ENCODE data around the gene VGLL1.

VGLL1 gene, protein sequence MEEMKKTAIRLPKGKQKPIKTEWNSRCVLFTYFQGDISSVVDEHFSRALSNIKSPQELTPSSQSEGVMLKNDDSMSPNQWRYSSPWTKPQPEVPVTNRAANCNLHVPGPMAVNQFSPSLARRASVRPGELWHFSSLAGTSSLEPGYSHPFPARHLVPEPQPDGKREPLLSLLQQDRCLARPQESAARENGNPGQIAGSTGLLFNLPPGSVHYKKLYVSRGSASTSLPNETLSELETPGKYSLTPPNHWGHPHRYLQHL
- long read RNA-seq = 0 reads

DNA sequence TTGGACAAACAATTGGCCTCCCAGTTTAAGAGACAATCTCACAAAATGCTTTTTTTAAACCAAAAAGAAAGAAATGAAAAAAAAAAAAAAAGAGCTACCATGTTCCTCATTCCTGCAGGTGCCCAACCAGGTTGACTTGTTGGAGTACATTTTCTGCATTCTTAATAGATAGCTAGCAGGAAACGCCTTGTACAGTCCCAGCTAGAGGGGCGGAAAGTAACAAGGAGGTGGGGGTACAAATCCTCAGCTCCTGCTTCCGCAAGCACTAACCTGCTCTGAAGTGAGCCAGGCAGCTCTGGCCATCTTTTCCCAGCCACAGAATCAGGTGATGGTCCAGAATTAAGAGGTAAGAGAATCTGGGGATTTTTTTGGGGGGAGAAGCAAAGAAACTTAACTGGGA lies at the start of gene VGLL1:
Gene VGLL1, plus strand, starts transcription at position 265 of the 400 bp plus-strand sequence. CDS start 3,806 bp downstream, outside the sequence.
- TF ChIP-seq POLR2AphosphoS5 (IDR thresholded peaks at IDR 0.05; ENCODE audit: low read depth) (no peak), GABPA (IDR thresholded peaks at IDR 0.05; ENCODE audit: low read depth) (no peak), SPI1 (IDR thresholded peaks at IDR 0.05; ENCODE audit: borderline replicate concordance, low read depth) (no peak)
- TF ChIP-seq, protein P1, sequence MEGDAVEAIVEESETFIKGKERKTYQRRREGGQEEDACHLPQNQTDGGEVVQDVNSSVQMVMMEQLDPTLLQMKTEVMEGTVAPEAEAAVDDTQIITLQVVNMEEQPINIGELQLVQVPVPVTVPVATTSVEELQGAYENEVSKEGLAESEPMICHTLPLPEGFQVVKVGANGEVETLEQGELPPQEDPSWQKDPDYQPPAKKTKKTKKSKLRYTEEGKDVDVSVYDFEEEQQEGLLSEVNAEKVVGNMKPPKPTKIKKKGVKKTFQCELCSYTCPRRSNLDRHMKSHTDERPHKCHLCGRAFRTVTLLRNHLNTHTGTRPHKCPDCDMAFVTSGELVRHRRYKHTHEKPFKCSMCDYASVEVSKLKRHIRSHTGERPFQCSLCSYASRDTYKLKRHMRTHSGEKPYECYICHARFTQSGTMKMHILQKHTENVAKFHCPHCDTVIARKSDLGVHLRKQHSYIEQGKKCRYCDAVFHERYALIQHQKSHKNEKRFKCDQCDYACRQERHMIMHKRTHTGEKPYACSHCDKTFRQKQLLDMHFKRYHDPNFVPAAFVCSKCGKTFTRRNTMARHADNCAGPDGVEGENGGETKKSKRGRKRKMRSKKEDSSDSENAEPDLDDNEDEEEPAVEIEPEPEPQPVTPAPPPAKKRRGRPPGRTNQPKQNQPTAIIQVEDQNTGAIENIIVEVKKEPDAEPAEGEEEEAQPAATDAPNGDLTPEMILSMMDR (IDR thresholded peaks at IDR 0.05; ENCODE audit: insufficient read depth, low read length) = no peak
- TF ChIP-seq, protein P2, sequence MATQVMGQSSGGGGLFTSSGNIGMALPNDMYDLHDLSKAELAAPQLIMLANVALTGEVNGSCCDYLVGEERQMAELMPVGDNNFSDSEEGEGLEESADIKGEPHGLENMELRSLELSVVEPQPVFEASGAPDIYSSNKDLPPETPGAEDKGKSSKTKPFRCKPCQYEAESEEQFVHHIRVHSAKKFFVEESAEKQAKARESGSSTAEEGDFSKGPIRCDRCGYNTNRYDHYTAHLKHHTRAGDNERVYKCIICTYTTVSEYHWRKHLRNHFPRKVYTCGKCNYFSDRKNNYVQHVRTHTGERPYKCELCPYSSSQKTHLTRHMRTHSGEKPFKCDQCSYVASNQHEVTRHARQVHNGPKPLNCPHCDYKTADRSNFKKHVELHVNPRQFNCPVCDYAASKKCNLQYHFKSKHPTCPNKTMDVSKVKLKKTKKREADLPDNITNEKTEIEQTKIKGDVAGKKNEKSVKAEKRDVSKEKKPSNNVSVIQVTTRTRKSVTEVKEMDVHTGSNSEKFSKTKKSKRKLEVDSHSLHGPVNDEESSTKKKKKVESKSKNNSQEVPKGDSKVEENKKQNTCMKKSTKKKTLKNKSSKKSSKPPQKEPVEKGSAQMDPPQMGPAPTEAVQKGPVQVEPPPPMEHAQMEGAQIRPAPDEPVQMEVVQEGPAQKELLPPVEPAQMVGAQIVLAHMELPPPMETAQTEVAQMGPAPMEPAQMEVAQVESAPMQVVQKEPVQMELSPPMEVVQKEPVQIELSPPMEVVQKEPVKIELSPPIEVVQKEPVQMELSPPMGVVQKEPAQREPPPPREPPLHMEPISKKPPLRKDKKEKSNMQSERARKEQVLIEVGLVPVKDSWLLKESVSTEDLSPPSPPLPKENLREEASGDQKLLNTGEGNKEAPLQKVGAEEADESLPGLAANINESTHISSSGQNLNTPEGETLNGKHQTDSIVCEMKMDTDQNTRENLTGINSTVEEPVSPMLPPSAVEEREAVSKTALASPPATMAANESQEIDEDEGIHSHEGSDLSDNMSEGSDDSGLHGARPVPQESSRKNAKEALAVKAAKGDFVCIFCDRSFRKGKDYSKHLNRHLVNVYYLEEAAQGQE (IDR thresholded peaks at IDR 0.05; ENCODE audit: insufficient replicate concordance, low read depth) = no peak
- H3K27me3 ChIP-seq (ENCODE audit: insufficient read depth, poor library complexity, severe bottlenecking) = no peaks in the 10 kb centered on the region
- no peak within 1 kb of the TSS for H3K4me3 ChIP-seq (replicated peaks; ENCODE audit: insufficient read depth, low read length)

DNA sequence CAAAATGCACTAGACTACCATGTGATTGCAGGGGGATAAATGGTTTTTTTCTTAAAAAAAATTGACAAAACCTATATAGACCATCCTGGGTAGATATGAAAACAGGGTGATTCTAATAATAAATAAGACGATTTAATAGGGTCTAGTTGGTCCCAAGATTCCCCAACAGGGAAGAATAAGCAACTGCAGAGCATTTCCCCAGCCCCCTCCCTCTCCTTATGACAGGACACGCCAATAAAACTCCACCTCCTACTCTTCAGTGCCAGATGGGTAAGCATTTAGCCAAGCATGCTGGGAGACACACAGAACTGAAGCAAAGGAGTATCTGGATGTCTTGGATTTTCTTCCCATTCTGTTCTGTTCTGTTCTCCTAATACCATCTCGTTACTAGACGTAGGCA lies 44.4 kb upstream of the VGLL1 start, which contains the start of gene BRS3:
Gene BRS3, plus strand, starts transcription at position 301 of the 400 bp plus-strand sequence. CDS start 168 bp downstream, outside the sequence.
- no peak within 1 kb of the TSS for H3K27ac ChIP-seq (replicated peaks)
- DNase-seq (ENCODE audit: low read depth in 1 of 2, low spot score in 1 of 2) = no peak
- H3K4me3 ChIP-seq (replicated peaks; ENCODE audit: insufficient read depth, low read length) = no peak within 1 kb of the TSS
- TF ChIP-seq GABPA (IDR thresholded peaks at IDR 0.05; ENCODE audit: low read depth) = no peak
- TF ChIP-seq POLR2AphosphoS5 (IDR thresholded peaks at IDR 0.05; ENCODE audit: low read depth) = no peak
- TF ChIP-seq, protein P2 (IDR thresholded peaks at IDR 0.05; ENCODE audit: insufficient replicate concordance, low read depth) = no peak
- TF ChIP-seq, protein P1 (IDR thresholded peaks at IDR 0.05; ENCODE audit: insufficient read depth, low read length) = no peak
- TF ChIP-seq SPI1 (IDR thresholded peaks at IDR 0.05; ENCODE audit: borderline replicate concordance, low read depth) = no peak
- no peaks in the 10 kb centered on the region for H3K27me3 ChIP-seq (ENCODE audit: insufficient read depth, poor library complexity, severe bottlenecking)

More for the DNA sequence above, at the start of gene VGLL1:
- DNase-seq (ENCODE audit: low read depth in 1 of 2, low spot score in 1 of 2) = no peak
- no peak within 1 kb of the TSS for H3K27ac ChIP-seq (replicated peaks)

DNA sequence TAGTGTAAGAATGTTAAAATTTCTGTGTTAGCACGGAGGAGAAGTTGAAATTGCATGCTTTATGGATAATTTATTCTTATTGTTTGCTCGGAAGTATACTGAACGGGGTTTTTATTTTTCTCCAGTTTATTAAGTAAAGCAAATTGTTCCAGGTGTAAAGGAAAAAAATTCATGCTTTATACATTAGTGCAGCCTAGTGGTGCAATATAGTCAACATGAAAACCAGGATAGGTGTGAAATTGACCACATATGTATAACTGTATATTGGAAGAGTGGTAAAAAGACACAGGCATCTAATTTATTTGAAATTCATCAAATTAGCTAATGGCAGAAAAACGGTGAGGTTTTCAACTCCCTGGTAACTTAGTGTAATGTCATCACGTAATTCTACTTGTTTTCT lies 43.3 kb upstream of the VGLL1 start:
- no peak overlapping the region for H3K4me3 ChIP-seq (replicated peaks; ENCODE audit: insufficient read depth, low read length)
- TF ChIP-seq, protein P2 (IDR thresholded peaks at IDR 0.05; ENCODE audit: insufficient replicate concordance, low read depth) = no peak
- TF ChIP-seq GABPA (IDR thresholded peaks at IDR 0.05; ENCODE audit: low read depth) (no peak), POLR2AphosphoS5 (IDR thresholded peaks at IDR 0.05; ENCODE audit: low read depth) (no peak), SPI1 (IDR thresholded peaks at IDR 0.05; ENCODE audit: borderline replicate concordance, low read depth) (no peak)
- TF ChIP-seq, protein P1 (IDR thresholded peaks at IDR 0.05; ENCODE audit: insufficient read depth, low read length) = no peak
- H3K27me3 ChIP-seq (ENCODE audit: insufficient read depth, poor library complexity, severe bottlenecking) = no peaks in the 10 kb centered on the region
- no peak for DNase-seq (ENCODE audit: low read depth in 1 of 2, low spot score in 1 of 2)
- H3K27ac ChIP-seq (replicated peaks) = no peak overlapping the region
